Smooth muscle cell (in vitro differentiated cells): ENCODE results near the gene MSANTD3. TPM values are rescaled to one million over a fixed set of nuclear protein-coding genes. Genes with fewer than 3 reads are reported as not detected.
A peak's percentile ranks its signal among the peaks of the same experiment; 100 is the strongest.
"Not testable (repeated sequence)": the region's sequence is repeated elsewhere in the genome, so short reads cannot be mapped to it uniquely, and the experiment has no call there.

ENCODE experiments used
- DNase-seq: peaks from one replicate; lab custom pipeline; 2025; ENCODE audit not compliant: unreplicated experiment; lab: John Stamatoyannopoulos, UW
- H2AFZ ChIP-seq: fragments of 200-600 bp; sonication (generic); 2 replicates; pipeline ENCODE4 v1.6.0; 2016; ENCODE audit warnings: antibody characterized with exemption, low read depth, mild to moderate bottlenecking
- H3F3A ChIP-seq: fragments of 200-600 bp; sonication (generic); 2 replicates; pipeline ENCODE4 v1.6.0; 2017; ENCODE audit warnings: antibody characterized with exemption, low read depth
- H3K27ac ChIP-seq: fragments of 200-600 bp; sonication (generic); 2 replicates; pipeline ENCODE4 v1.5.1; 2016; ENCODE audit warnings: low read depth, mild to moderate bottlenecking
- H3K27me3 ChIP-seq: fragments of 200-600 bp; sonication (generic); 2 replicates; pipeline ENCODE4 v1.6.1; 2016; ENCODE audit warnings: low read depth, mild to moderate bottlenecking
- H3K36me3 ChIP-seq: fragments of 200-600 bp; sonication (generic); 2 replicates; pipeline ENCODE4 v1.5.1; 2016; ENCODE audit warnings: low read depth
- H3K4me1 ChIP-seq: fragments of 200-600 bp; sonication (generic); 2 replicates; pipeline ENCODE4 v1.5.1; 2016; ENCODE audit warnings: low read depth
- H3K4me2 ChIP-seq: fragments of 200-600 bp; sonication (generic); 2 replicates; pipeline ENCODE4 v1.6.0; 2016; ENCODE audit warnings: mild to moderate bottlenecking
- H3K4me3 ChIP-seq: fragments of 200-600 bp; sonication (generic); 2 replicates; pipeline ENCODE4 v1.5.1; 2016; ENCODE audit warnings: mild to moderate bottlenecking
- H3K79me2 ChIP-seq: fragments of 200-600 bp; sonication (generic); 2 replicates; pipeline ENCODE4 v1.6.0; 2016; ENCODE audit warnings: low read depth, mild to moderate bottlenecking
- H3K9ac ChIP-seq: fragments of 200-600 bp; sonication (generic); 2 replicates; pipeline ENCODE4 v1.6.0; 2016; ENCODE audit warnings: low read depth
- H3K9me3 ChIP-seq: fragments of 200-600 bp; sonication (generic); replicated peaks from 2 replicates; pipeline ENCODE4 v1.5.1; 2016; ENCODE audit warnings: low read depth
- H4K20me1 ChIP-seq: fragments of 200-600 bp; sonication (generic); 2 replicates; pipeline ENCODE4 v1.6.0; 2016; ENCODE audit warnings: low read depth
- CTCF ChIP-seq: fragments of 200-600 bp; sonication (generic); IDR thresholded peaks from 2 replicates; pipeline ENCODE4 v1.5.1; 2017; ENCODE audit warnings: borderline replicate concordance, mild to moderate bottlenecking, antibody characterized with exemption; ENCODE audit not compliant: insufficient read depth, poor library complexity, severe bottlenecking
- WGBS: methylation state at CpG from one replicate; pipeline ENCODE4 v1.1.7; 2016; ENCODE audit warnings: low lambda C conversion rate; 5-methylcytosine and 5-hydroxymethylcytosine counted together
- polyA plus RNA-seq: library from polyadenylated mRNA; unstranded; fragments of >200 nt; fragmentation: Nextera tagmentation; extraction: Ambion mirVana; gene quantifications from 2 replicates; pipeline ENCODE4 v1.2.1, GENCODE V29; 2016
- total RNA-seq: library from RNA; depleted of rRNA; stranded (reverse); fragments of >200 nt; gene quantifications from 2 replicates; pipeline ENCODE4 v1.2.3, GENCODE V29; 2014

MSANTD3 gene
- total and polyA plus RNA-seq, 2 experiments from 2014 or later = 40.4 to 49.1 TPM

- peak; percentile 94 for TF ChIP-seq CTCF
- H3K9me3 ChIP-seq = no peaks in the 10 kb centered on the region
- peak; percentile 20 for DNase-seq
Measured at GRCh38 chr9:100437860-100438805, 11.2 kb downstream of the MSANTD3 start.

GRCh38 chr9:100440071-100440470, 13.1 kb downstream of the MSANTD3 start:
- H4K20me1 ChIP-seq = peaks cover 100% of the 10 kb centered on the region
- no peak overlapping the region for H2AFZ ChIP-seq
- H3K36me3 ChIP-seq = no peaks in the 10 kb centered on the region
- no peak overlapping the region for H3K27ac ChIP-seq
- no peak for DNase-seq
- no peak overlapping the region for H3K4me3 ChIP-seq
- no peak overlapping the region for H3K9ac ChIP-seq
- H3F3A ChIP-seq = peaks cover 6% of the 10 kb centered on the region
- no peak overlapping the region for H3K4me2 ChIP-seq
- peaks cover 87% of the 10 kb centered on the region for H3K79me2 ChIP-seq
- no peaks in the 10 kb centered on the region for H3K27me3 ChIP-seq
- 80% methylated on average over 3 of the region's 3 CpGs for WGBS
- no peaks in the 10 kb centered on the region for H3K9me3 ChIP-seq
- H3K4me1 ChIP-seq = no peaks in the 10 kb centered on the region
- TF ChIP-seq CTCF = no peak

More at GRCh38 chr9:100437860-100438805, 11.2 kb downstream of the MSANTD3 start:
- H3K79me2 ChIP-seq = peaks cover 90% of the 10 kb centered on the region
- H3F3A ChIP-seq = peaks cover 6% of the 10 kb centered on the region
- H3K4me2 ChIP-seq = no peak overlapping the region
- H4K20me1 ChIP-seq = peaks cover 100% of the 10 kb centered on the region
- no peak overlapping the region for H3K4me3 ChIP-seq
- no peaks in the 10 kb centered on the region for H3K27me3 ChIP-seq
- no peak overlapping the region for H3K27ac ChIP-seq
- H3K4me1 ChIP-seq = no peaks in the 10 kb centered on the region
- WGBS = 44% methylated on average over 1 of the region's 1 CpG
- H3K9ac ChIP-seq = no peak overlapping the region
- H2AFZ ChIP-seq = no peak overlapping the region
- no peaks in the 10 kb centered on the region for H3K36me3 ChIP-seq

DNA sequence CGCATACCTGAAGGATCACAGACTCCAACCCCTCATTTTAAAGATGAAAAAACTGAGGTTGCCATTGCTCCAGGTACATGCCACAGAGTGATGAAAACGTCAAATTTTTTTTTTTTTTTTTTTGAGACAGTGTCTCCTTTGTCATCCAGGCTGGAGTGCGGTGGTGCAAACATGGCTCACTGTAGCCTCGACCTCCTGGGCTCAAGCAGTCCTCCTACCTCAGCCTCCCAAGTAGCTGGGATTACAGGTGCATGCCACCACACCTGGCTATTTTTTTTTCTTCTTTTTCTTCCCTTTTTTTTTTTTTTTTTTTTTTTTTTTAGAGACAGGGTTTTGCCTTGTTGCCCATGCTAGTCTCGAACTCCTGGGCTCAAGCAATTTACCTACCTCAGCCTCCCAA, 13.5 kb downstream of the MSANTD3 start:
- H3K79me2 ChIP-seq = peaks cover 87% of the 10 kb centered on the region
- DNase-seq, H3K36me3 ChIP-seq, H3K27me3 ChIP-seq, H3K9ac ChIP-seq, H2AFZ ChIP-seq, H3F3A ChIP-seq, H3K9me3 ChIP-seq, H3K4me2 ChIP-seq, H3K4me3 ChIP-seq, H3K4me1 ChIP-seq, H3K27ac ChIP-seq: not testable (repeated sequence)
- peaks cover 100% of the 10 kb centered on the region for H4K20me1 ChIP-seq
- WGBS = 88% methylated on average over 5 of the region's 5 CpGs

GRCh38 chr9:100441911-100442361, 15.0 kb downstream of the MSANTD3 start:
- Histone ChIP-seq H3F3A (peaks cover 5% of the 10 kb centered on the region), H3K36me3 (peaks cover 7% of the 10 kb centered on the region), H3K27me3 (no peaks in the 10 kb centered on the region), H2AFZ (no peak overlapping the region), H3K27ac (no peak overlapping the region), H3K4me2 (no peak overlapping the region), H4K20me1 (peaks cover 100% of the 10 kb centered on the region), H3K9me3 (no peaks in the 10 kb centered on the region), H3K79me2 (peaks cover 87% of the 10 kb centered on the region), H3K4me3 (no peak overlapping the region), H3K4me1 (no peaks in the 10 kb centered on the region), H3K9ac (no peak overlapping the region)
- DNase-seq = no peak
- no peak for TF ChIP-seq CTCF
- 93% methylated on average over 19 of the region's 19 CpGs for WGBS
